GM19328 (cell line): ENCODE measurements around the gene PRPF38A.

ENCODE experiments used
- ATAC-seq: cut with Tn5 transposase; IDR thresholded peaks from one replicate; pipeline ENCODE4 v1.9.1; 2021; ENCODE audit warnings: mild to moderate bottlenecking, moderate library complexity; ENCODE audit not compliant: unreplicated experiment

Gene PRPF38A

GRCh38 chr1:52454779-52455178 is 50.4 kb downstream of the PRPF38A start:
- no peak for ATAC-seq

GRCh38 chr1:52455686-52456085 is 51.3 kb downstream of the PRPF38A start:
- ATAC-seq, result no peak

GRCh38 chr1:52460694-52461093 is 56.3 kb downstream of the PRPF38A start:
- no peak for ATAC-seq

GRCh38 chr1:52461821-52462220 is 57.4 kb downstream of the PRPF38A start:
- ATAC-seq, result no peak

GRCh38 chr1:52463891-52464290 is 59.5 kb downstream of the PRPF38A start:
- no peak for ATAC-seq

GRCh38 chr1:52469108-52469507 is 64.7 kb downstream of the PRPF38A start:
- ATAC-seq, result no peak
